ENCODE results near the gene ESRRG. TPM values are rescaled to one million over a fixed set of nuclear protein-coding genes. Genes with fewer than 3 reads are reported as not detected.

Gene ESRRG
- total and polyA plus RNA-seq, 4 donors, result 0.07 to 0.47 (median 0.20) TPM

DNA sequence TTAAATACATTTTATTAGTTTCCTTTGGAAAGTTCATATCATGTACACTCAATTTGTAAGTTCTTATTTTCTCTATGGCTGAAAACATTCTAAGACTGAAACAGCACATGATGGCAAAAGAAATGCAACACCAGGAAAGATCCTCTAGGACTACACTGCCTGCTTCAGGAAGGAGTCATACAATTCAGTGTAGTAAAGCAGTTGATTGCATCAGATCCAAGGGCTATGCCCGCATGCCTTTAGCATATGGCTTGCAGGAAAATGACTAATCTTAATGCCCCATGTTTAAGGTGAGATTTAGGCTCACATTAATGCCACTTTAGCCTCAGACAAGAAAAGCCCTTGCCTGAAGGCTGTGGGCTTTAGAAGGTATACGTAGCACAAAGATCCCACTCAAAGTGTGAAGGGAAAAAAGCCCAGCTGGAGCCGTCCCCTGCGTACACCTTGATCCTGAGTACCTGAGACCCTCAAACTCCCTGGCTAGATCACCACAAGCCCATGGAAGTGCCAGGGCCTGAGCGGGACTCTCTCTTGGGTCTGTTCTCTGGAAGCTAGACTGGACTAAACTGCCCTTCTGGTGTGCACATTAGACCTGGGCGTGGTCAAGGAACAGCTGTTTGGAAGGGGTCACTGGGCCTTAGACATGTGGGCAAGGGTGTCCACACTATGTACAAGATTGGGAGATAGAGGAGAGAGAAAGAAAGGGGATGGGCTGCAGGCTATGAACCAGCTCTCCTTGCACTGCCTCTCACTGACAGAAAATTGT, 52.9 kb downstream of the ESRRG start (continued):
- TF ChIP-seq ZBTB33 (IDR thresholded peaks at IDR 0.05) (no peak), YY1 (IDR thresholded peaks at IDR 0.05) (no peak), HNF4G (IDR thresholded peaks at IDR 0.05) (no peak)

GRCh38 chr1:216666441-216666840, 56.8 kb downstream of the ESRRG start:
- Histone ChIP-seq H3K27ac (ENCODE audit: low read depth in 1 of 2, low read length in 2 of 2) (no peak overlapping the region), H3K4me3 (ENCODE audit: low read depth in 1 of 3, low read length in 3 of 3) (no peak overlapping the region), H3K9me3 (ENCODE audit: control insufficient read depth in 4 of 4, low read length in 3 of 4) (no peaks in the 10 kb centered on the region), H3K9ac (ENCODE audit: low read depth in 1 of 2, low read length in 2 of 2) (no peak overlapping the region), H3K27me3 (ENCODE audit: control insufficient read depth in 4 of 4, insufficient read depth in 4 of 4, low read length in 3 of 4) (no peaks in the 10 kb centered on the region), H3K36me3 (ENCODE audit: control insufficient read depth in 4 of 4, insufficient read depth in 3 of 4, low read depth in 1 of 4, low read length in 3 of 4) (no peaks in the 10 kb centered on the region), H3K4me1 (ENCODE audit: control insufficient read depth in 4 of 4, insufficient read depth in 4 of 4, low read length in 3 of 4) (no peaks in the 10 kb centered on the region)
- DNase-seq (ENCODE audit: low spot score), result no peak
- TF ChIP-seq REST (IDR thresholded peaks at IDR 0.05) (no peak), NR2F2 (IDR thresholded peaks at IDR 0.05) (no peak), FOXA1 (IDR thresholded peaks at IDR 0.05) (no peak), GABPA (IDR thresholded peaks at IDR 0.05 in 1 of 2, conservative IDR thresholded peaks at IDR 0.05 in 1 of 2) (no peak), HNF4G (IDR thresholded peaks at IDR 0.05) (no peak), ZBTB33 (IDR thresholded peaks at IDR 0.05) (no peak), JUND (IDR thresholded peaks at IDR 0.05) (no peak), YY1 (IDR thresholded peaks at IDR 0.05) (no peak), EGR1 (IDR thresholded peaks at IDR 0.05; ENCODE audit: low read depth in 2 of 2) (no peak), MAX (IDR thresholded peaks at IDR 0.05) (no peak)
- TF ChIP-seq, protein P1, sequence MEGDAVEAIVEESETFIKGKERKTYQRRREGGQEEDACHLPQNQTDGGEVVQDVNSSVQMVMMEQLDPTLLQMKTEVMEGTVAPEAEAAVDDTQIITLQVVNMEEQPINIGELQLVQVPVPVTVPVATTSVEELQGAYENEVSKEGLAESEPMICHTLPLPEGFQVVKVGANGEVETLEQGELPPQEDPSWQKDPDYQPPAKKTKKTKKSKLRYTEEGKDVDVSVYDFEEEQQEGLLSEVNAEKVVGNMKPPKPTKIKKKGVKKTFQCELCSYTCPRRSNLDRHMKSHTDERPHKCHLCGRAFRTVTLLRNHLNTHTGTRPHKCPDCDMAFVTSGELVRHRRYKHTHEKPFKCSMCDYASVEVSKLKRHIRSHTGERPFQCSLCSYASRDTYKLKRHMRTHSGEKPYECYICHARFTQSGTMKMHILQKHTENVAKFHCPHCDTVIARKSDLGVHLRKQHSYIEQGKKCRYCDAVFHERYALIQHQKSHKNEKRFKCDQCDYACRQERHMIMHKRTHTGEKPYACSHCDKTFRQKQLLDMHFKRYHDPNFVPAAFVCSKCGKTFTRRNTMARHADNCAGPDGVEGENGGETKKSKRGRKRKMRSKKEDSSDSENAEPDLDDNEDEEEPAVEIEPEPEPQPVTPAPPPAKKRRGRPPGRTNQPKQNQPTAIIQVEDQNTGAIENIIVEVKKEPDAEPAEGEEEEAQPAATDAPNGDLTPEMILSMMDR (IDR thresholded peaks at IDR 0.05; ENCODE audit: low read depth, low read length, missing input control), result no peak
- WGBS, result 69% methylated on average over 2 of the region's 2 CpGs
